GM12865 (cell line): ENCODE measurements around the gene CS.
"Not testable (repeated sequence)": the region's sequence is repeated elsewhere in the genome, so short reads cannot be mapped to it uniquely, and the experiment has no call there.

ENCODE experiments used
- DNase-seq: peaks from one replicate; pipeline ENCODE4 v3.0.0; 2010; ENCODE audit warnings: low read depth
- H3K4me3 ChIP-seq: 2 replicates; pipeline ENCODE4 v1.5.1; 2011; ENCODE audit warnings: mild to moderate bottlenecking, low read depth, low read length, control low read depth
- CTCF ChIP-seq: IDR thresholded peaks from 2 replicates; pipeline ENCODE4 v1.5.1; 2011; ENCODE audit warnings: low read length, control low read depth, low read depth, inconsistent platforms; ENCODE audit not compliant: insufficient read depth; ENCODE audit errors: missing control alignments

The CS gene

DNA sequence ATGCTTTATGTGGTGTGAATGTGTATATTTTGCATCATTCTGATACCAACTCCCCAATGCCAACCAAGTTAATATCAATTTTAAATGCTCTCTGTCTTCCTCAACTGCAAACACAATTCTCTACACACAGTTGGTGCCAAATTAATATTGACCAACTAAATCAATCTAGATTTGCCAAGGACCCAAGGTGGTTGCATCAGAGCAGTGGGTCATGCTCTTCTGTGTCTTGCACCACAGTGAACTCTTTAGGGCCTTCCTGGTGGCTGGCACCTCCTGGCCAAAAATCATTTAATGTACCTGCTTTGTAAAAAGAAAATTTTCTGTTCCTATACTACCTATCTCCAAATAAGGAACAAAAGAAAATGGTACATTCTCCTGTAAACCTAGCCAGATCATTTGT is 19.3 kb downstream of the CS start:
- DNase-seq, result no peak
- no peak for TF ChIP-seq CTCF
- no peak overlapping the region for H3K4me3 ChIP-seq

- DNase-seq, result no peak
- H3K4me3 ChIP-seq, result no peak overlapping the region
- TF ChIP-seq CTCF, result no peak
These were observed 21.2 kb downstream of the CS start for GRCh38 chr12:56278905-56279304.

DNA sequence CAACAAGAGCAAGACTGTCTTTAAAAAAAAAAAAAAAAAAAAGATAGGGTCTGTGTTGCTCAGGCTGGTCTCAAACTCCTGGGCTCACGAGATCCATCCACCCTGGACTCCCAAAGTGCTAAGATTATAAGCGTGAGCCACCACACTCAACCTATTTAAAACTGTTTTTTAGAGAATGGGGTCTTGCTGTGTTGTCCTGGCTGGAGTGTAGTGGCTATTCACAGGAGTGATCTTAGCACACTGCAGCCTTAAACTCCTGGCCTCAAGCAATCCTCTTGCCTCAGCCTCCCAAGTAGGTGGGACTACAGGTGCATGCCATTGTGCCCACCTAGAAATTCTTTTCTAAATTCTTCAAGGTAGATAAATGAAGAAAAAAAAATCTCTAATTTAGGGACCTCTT is 25.8 kb downstream of the CS start:
- no peak for DNase-seq
- no peak overlapping the region for H3K4me3 ChIP-seq
- no peak for TF ChIP-seq CTCF

- not testable (repeated sequence) for H3K4me3 ChIP-seq, DNase-seq
These were observed 27.7 kb downstream of the CS start for GRCh38 chr12:56272468-56272867.

DNA sequence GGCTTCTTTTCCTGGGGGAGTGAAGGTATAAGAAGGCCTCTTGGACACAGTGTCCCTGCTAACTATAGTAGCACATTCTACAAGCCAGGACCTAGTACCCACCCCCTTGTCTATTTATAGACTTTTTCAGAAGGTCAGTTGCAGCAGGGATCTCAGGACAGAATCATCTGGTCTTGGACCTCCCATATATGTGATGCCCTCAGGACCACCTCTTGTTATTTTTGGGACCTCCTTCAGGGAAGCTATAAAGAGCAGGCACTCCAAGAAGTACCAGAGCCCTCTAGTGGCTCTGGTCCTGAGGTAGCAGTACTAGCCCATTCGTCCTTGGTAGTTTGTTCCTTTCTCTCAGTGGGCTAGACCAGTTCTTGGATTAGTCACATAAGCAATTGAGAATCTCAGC is 29.1 kb downstream of the CS start:
- H3K4me3 ChIP-seq, result no peak overlapping the region
- TF ChIP-seq CTCF, result peak; percentile 25
- peak; percentile 26 for DNase-seq

- TF ChIP-seq CTCF, result no peak
- peak overlapping the region; percentile 65 for H3K4me3 ChIP-seq
- peak; percentile 21 for DNase-seq
These were observed 32.6 kb downstream of the CS start for GRCh38 chr12:56267443-56268071.

GRCh38 chr12:56266693-56267442 is 33.3 kb downstream of the CS start, which contains the start of gene COQ10A:
Gene COQ10A, plus strand, starts transcription at chr12:56266942. Its CDS starts 177 bp downstream, at chr12:56267119.
- peak within 1 kb of the TSS; percentile 65 for H3K4me3 ChIP-seq
- peak; percentile 56 for TF ChIP-seq CTCF
- DNase-seq, result peak; percentile 89

DNA sequence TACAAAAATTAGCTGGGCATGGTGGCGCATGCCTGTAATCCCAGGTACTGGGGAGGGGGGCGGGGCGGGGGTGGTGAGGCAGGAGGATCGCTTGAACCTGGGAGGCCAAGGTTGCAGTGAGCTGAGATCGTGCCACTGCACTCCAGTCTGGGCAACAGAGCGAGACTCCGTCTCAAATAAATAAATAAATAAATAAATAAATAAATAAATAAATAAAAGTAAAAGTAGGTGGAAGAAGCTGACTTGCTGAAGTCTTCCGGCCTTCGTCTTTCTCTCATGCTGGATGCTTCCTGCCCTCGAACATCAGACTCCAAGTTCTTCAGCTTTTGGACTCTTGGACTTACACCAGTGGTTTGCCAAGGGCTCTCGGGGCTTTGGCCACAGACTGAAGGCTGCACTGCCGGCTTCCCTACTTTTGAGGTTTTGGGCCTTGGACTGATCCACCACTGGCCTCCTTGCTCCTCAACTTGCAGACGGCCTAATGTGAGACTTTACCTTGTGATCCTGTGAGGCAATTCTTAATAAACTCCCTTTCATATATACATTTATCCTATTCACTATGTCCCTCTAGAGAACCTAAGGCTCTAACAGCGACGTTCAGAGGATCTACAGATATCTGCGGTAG is 34.0 kb downstream of the CS start:
- H3K4me3 ChIP-seq, result peak overlapping the region; percentile 65
- not testable (repeated sequence) for DNase-seq

GRCh38 chr12:56262955-56263354 is 37.2 kb downstream of the CS start:
- not testable (repeated sequence) for H3K4me3 ChIP-seq, DNase-seq
